Measurements from ENCODE around the gene PRKAR1B. TPM values are rescaled to one million over a fixed set of nuclear protein-coding genes. Genes with fewer than 3 reads are reported as not detected.

The PRKAR1B gene
- total RNA-seq, 2 experiments from 2014 or later: 22.5 to 41.6 TPM

- intact Hi-C loops (cut with micrococcal nuclease; ENCODE audit: unreplicated experiment): no loop called here
- ChIA-PET POLR2A (interaction anchor here (0.7 kb wide), 1 partner anchor 178 kb away, joined by 4 read pairs; no protein-coding TSS in a partner anchor), CTCF (ENCODE audit: unreplicated experiment) (interaction anchor here (0.6 kb wide), 1 partner anchor 516 kb away, joined by 13 read pairs; no protein-coding TSS in a partner anchor)
- no peak for TF ChIP-seq CTCF (conservative IDR thresholded peaks at IDR 0.05; ENCODE audit: low read length)
- TF ChIP-seq EZH2phosphoT487 (IDR thresholded peaks at IDR 0.05; ENCODE audit: borderline replicate concordance, low read depth, low read length): no peak
- H4K20me1 ChIP-seq (ENCODE audit: insufficient read depth, low read length): no peaks in the 10 kb centered on the region
- no peak for DNase-seq (ENCODE audit: low spot score)
- H3K9me2 ChIP-seq (ENCODE audit: insufficient read depth, low read length): no peaks in the 10 kb centered on the region
- H2AFZ ChIP-seq (ENCODE audit: low read length): no peak overlapping the region
- no peaks in the 10 kb centered on the region for H3K4me1 ChIP-seq (ENCODE audit: insufficient read depth, low read length, poor library complexity, severe bottlenecking)
- no peak overlapping the region for H3K4me2 ChIP-seq (ENCODE audit: low read length)
- H3K4me3 ChIP-seq (ENCODE audit: low read depth, low read length, poor library complexity, severe bottlenecking): no peak overlapping the region
- H3K9me3 ChIP-seq (ENCODE audit: low read length): peaks cover 26% of the 10 kb centered on the region; the same call in 1 of the 2 replicates
- BruUV-seq (replicated peaks): no TSS peak
- no peaks in the 10 kb centered on the region for H3K79me2 ChIP-seq (ENCODE audit: insufficient read depth, low read depth, low read length)
- no peak overlapping the region for H3K27ac ChIP-seq (ENCODE audit: low read depth, low read length, poor library complexity, severe bottlenecking)
- peaks cover 95% of the 10 kb centered on the region for H3K36me3 ChIP-seq (ENCODE audit: insufficient read depth, low read length)
Observed at GRCh38 chr7:680411-681127, 46.5 kb downstream of the PRKAR1B start.

GRCh38 chr7:676972-677385, 50.1 kb downstream of the PRKAR1B start:
- no peak overlapping the region for H3K4me2 ChIP-seq (ENCODE audit: low read length)
- 0 out of 2 replicates have a peak, but pooled peaks cover 6% of the 10 kb centered on the region for H3K9me3 ChIP-seq (ENCODE audit: low read length)
- no peak overlapping the region for H2AFZ ChIP-seq (ENCODE audit: low read length)
- ChIA-PET CTCF (ENCODE audit: unreplicated experiment) (no interaction called here), POLR2A (interaction anchor here (0.6 kb wide), 1 partner anchor 38 kb away, joined by 3 read pairs; no protein-coding TSS in a partner anchor)
- no peaks in the 10 kb centered on the region for H4K20me1 ChIP-seq (ENCODE audit: insufficient read depth, low read length)
- no peaks in the 10 kb centered on the region for H3K79me2 ChIP-seq (ENCODE audit: insufficient read depth, low read depth, low read length)
- intact Hi-C loops (cut with micrococcal nuclease; ENCODE audit: unreplicated experiment): no loop called here
- DNase-seq (ENCODE audit: low spot score): no peak
- no peaks in the 10 kb centered on the region for H3K9me2 ChIP-seq (ENCODE audit: insufficient read depth, low read length)
- H3K4me1 ChIP-seq (ENCODE audit: insufficient read depth, low read length, poor library complexity, severe bottlenecking): no peaks in the 10 kb centered on the region
- H3K36me3 ChIP-seq (ENCODE audit: insufficient read depth, low read length): peaks cover 82% of the 10 kb centered on the region
- no peak for TF ChIP-seq EZH2phosphoT487 (IDR thresholded peaks at IDR 0.05; ENCODE audit: borderline replicate concordance, low read depth, low read length)
- no peak for TF ChIP-seq CTCF (conservative IDR thresholded peaks at IDR 0.05; ENCODE audit: low read length)
- no TSS peak for BruUV-seq (replicated peaks)
- H3K4me3 ChIP-seq (ENCODE audit: low read depth, low read length, poor library complexity, severe bottlenecking): no peak overlapping the region
- no peak overlapping the region for H3K27ac ChIP-seq (ENCODE audit: low read depth, low read length, poor library complexity, severe bottlenecking)
